Liver (tissue), 3 donors: ENCODE data around the gene HYAL3.

Source experiments
- ATF3 ChIP-seq: IDR thresholded peaks from 2 replicates; pipeline ENCODE4 v1.6.1; 2016; ENCODE audit warnings: antibody characterized with exemption
- CTCF ChIP-seq: fragments of 150-350 bp; IDR thresholded peaks from 2 replicates; pipeline ENCODE4 v1.5.1; 2017; ENCODE audit warnings: improper control_type of control experiment, low read depth, low read length; ENCODE audit not compliant: missing input control
- GABPA ChIP-seq, 2 donors: IDR thresholded peaks in 1 of 2; conservative IDR thresholded peaks in 1 of 2; 2 replicates each; pipeline ENCODE4 v1.6.1; 2016; ENCODE audit warnings: antibody characterized with exemption in 2 of 2, mild to moderate bottlenecking in 1 of 2, moderate library complexity in 1 of 2
- MAX ChIP-seq: IDR thresholded peaks from 2 replicates; pipeline ENCODE4 v1.6.1; 2016; ENCODE audit warnings: antibody characterized with exemption
- TAF1 ChIP-seq: conservative IDR thresholded peaks from 2 replicates; pipeline ENCODE4 v1.6.1; 2016; ENCODE audit warnings: antibody characterized with exemption, mild to moderate bottlenecking
- YY1 ChIP-seq: IDR thresholded peaks from 2 replicates; pipeline ENCODE4 v1.6.1; 2016; ENCODE audit warnings: antibody characterized with exemption, mild to moderate bottlenecking
- donor health status: healthy.
- donor health status: healthy.

- TF ChIP-seq CTCF (no peak), MAX (no peak), TAF1 (no peak), YY1 (no peak), GABPA (IDR thresholded peaks at IDR 0.05 in 1 of 2, conservative IDR thresholded peaks at IDR 0.05 in 1 of 2) (no peak), ATF3 (no peak)
Measured at GRCh38 chr3:50322386-50323091, 23.3 kb upstream of the HYAL3 start, which contains the start of gene HYAL2.
